HG03378 (cell line): ENCODE measurements around the gene LSP1.

ENCODE experiments used
- ATAC-seq: cut with Tn5 transposase; IDR thresholded peaks from one replicate; pipeline ENCODE4 v1.9.1; 2021; ENCODE audit warnings: mild to moderate bottlenecking, moderate library complexity; ENCODE audit not compliant: unreplicated experiment

The LSP1 gene

DNA sequence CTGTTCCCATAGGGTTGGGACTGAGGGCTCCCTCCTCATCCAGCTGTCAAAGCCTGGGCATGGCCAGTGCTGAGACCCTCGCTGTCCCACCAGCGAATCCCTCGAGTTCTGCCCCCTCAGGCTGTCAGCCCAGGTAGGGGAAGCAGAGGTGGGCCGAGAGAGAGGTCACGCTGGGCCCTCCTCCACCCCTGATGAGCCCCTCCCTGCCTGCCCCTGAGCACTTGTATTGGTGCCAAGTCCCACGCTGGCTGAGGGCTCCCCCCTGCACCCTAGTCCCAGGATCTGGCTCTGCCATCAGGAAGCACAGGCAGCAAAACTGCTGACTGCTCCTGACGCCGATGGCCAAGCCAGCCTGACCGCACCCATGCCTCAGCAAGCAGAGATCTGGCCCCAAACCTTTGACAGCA lies 35.5 kb downstream of the LSP1 start:
- no peak for ATAC-seq

DNA sequence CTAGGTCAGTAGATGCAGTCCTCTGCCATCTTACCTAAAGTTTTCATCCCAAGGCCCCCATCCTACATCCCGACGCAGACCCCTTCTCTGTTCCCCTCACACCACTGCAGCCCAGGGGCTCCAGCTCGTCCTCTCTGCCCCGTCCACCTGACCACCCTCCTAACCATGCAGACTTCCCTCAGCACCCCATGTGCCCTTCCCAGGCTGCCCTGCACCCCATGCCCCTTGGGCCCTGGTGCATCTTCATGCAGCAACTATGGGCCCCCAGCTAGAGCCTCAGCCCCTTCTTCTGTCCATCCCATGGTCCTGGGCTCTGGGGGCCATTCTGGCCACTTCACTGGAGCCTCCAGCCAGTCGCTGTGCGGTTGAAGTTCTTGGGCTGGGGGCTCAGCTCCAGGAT lies 35.9 kb downstream of the LSP1 start:
- no peak for ATAC-seq

DNA sequence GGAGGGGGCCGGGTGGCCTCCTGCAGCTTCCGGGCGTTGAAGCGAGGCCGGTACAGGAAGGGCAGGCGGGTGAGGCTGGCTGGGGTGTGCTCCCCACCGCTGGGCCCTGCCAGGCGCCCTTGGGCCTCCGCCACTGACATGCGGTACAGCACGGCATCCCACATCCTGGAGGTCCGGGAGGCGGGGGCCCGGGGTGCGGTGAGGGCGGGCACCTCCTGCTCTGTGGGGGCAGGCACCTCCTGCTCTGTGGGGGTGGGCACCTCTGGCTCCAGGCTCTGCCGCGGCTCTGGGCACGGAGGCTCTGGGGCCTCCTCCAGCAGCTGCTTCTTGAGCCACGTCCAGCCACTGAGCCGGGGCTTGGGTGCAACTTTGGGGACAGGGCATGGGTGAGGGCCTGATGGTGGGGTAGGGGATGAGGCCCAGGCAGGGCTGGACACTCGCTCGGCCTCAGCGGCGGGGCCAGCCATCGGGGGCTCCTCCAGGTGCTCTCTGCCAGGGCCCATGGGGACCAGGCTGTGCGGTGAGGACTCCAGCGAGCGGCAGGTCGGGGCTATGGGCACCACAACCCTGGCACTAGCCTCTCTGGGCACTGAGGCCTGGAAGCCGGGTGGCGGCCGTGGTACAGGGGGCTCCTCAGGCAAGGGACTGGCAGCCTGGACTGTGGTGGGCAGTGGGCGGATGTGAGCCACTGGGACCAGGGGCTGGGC lies 36.5 kb downstream of the LSP1 start:
- no peak for ATAC-seq

DNA sequence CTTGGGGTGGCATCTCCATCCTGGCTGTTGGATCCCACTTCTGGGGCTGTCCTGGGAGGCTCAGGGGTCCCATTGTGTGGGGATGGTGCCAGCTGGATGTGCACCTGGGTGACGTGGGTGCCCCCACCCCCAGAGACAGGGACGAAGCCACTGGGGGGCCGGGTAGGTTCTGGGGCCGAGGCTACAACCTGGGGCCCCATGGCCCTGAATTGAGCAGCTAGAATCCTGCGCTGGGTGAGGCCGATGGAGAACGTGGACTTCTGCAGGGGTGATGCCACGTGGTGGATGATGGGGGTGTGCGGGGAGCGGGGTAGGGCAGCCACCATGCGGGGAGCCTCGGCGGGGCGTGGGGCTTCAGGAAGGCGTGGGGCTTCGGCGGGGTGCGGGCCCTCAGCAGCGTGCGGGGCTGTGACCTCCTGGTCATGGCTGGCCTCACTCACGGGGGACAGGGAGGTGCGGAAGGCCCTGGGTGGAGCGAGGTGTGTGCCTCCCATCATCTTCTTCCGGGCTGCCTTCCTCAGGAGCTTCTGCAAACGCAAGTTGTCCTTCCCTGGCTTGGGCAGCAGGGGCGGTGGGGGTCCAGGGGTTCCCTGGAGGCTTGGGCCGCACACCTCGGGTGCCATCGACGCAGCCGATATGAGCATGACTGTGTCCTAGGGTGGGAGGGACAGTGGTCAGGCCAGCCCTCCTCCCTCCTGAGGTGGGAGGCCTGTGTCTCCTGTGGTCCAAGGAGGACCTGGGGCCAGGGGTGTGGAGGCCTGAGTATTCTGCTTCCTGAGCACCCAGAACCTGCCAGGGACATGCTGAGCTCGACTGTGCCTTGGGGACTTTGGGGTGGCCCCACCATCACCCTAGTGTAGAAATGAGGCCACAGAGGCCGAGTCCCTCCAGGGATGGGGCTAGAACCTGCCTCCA lies 37.3 kb downstream of the LSP1 start:
- ATAC-seq: no peak

DNA sequence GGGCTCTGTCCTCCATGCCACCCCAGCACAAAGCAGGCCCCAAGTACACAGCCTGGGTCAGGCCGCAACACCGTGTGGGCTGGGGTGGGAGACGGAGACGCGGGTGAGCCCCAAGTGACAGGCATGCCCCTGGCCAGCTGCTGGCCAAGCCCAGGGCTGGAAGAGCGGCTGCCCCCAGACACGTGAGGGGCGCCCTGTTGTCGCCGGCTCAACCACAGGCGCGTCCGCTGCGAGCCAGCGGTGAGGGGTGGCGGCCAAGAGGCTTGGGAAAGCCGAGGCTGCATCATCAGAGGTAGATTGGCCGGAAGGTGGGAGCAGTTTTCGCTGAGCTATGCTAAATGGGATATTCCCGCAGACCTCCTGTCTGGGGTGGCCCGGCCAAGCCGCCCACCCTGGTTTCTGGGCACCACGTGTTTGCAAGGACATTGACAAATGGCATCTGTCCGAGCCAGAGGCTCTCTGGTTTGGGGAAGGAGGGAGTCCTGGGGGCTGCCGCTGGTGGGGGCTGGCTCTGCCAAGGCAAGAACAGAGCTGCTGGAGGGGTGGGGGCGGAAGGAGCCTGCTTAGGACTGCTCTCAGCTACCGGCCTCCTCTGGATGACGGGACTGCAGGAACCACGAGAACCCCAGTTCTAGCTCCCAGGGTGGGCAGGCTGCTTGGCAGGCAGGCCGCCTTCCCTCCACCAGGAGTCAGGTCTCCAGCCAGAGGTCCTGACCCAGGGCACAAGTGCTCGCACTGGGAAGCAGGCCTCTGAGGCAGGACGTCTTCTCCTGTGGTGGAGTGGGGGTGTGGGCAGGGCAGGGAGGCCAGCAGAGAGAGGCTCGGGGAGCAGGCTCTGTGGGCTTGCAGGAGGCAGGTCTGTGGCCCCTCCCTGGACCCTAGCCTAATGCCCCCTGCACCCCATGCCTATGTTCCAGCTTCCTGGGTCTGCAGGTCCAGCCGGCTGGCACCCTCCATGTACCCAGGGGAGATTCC lies 38.3 kb downstream of the LSP1 start:
- no peak for ATAC-seq

DNA sequence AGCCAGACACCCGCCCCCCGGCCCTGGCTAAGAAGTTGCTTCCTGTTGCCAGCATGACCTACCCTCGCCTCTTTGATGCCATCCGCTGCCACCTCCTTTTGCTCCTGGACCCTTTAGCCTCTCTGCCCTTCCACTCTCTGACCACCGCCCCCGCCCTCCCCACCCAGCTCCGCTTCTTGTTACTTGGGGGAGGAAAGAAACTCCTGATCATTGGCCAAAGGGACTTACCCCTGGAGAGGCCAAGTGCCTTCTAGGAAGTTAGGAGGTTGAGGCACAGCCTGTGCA lies 38.9 kb downstream of the LSP1 start, which contains the start of gene PRR33:
Gene PRR33, minus strand, starts transcription at position 65 of the 285 bp plus-strand sequence. CDS start 1,311 bp downstream, outside the sequence.
- no peak for ATAC-seq

DNA sequence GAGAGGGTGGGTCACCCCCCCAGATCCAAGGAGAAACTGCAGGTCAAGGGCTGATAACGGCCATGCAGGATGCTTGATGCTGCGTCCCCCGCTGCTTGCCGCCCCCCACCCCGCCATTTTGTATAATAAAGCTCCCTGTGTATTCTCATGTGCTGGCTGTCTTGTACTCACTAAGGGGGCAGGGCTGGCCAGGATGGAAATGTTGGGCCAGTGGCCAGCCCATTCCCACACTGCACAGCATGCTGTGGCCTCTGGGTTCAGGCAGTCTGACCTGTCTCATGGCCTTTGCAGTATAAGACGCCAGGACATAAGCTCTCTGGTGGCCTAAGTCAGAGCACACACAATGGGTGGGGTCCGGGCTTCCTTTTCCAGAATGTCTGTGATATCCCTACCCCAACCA lies 39.2 kb downstream of the LSP1 start:
- no peak for ATAC-seq

DNA sequence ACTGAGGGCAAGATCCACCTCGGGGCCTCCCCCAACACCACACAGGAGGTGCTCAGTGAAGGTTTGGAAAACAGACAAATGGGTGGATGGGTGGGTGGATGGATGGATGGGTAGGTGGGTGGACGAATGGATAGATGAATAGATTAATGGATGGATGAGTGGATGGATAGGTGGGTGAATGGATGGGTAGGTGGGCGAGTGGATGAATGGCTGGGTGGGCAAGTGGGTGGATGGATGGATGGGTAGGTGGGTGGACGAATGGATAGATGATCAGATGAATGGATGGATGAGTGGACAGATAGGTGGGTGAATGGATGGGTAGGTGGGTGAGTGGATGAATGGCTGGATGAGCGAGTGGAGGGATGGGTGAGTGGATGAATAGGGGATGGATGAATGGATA lies 39.7 kb downstream of the LSP1 start:
- ATAC-seq: no peak

DNA sequence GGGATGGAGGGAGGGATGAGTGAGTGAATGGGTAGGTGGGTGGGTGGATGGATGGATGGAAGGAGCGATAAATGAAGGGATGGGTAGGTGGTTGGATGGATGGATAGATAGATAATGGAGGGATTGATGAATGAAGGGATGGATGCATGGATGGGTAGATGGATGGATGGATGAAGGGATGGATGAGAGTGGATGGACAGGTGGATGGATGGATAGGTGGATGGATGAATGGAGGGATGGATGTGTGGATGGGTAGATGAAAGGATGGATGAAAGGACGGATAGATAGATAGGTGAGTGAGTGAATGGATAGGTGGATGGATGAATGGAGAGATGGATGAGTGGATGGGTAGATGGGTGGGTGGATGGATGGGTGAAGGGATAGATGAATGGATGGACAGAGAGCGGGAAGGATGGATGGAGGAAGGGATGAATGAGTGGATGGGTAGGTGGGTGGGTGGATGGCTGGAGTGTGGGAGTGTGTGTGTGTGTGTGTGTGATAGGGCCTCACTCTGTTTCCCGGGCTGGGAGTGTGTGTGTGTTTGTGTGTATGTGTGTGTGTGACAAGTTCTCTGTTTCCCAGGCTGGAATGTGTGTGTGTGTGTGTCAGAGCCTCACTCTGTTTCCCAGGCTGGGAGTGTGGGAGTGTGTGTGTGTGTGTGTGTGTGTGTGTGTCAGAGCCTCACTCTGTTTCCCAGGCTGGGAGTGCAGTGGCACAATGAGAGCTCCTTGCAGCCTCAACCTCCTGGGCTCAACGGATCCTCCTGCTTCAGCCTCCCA lies 40.9 kb downstream of the LSP1 start:
- no peak for ATAC-seq

DNA sequence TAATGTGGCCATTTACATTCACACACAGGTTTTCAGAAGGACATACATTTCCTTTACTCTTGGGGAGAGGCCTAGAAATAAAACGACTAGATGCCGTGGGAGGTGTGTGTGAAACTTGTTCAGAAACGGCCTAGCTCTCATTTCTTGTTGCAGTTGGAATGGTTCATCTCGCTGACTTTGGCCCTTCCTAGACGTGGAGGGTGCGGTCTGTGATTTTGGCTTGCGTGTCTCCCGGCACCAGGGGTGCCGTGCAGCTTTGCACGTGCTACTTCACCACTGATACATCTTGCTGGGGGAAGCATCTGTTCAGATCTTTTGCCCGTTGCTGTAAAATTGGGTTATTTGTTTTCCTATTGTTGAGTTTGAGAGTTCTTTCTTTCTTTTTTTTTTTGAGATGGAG lies 41.9 kb downstream of the LSP1 start:
- no peak for ATAC-seq

DNA sequence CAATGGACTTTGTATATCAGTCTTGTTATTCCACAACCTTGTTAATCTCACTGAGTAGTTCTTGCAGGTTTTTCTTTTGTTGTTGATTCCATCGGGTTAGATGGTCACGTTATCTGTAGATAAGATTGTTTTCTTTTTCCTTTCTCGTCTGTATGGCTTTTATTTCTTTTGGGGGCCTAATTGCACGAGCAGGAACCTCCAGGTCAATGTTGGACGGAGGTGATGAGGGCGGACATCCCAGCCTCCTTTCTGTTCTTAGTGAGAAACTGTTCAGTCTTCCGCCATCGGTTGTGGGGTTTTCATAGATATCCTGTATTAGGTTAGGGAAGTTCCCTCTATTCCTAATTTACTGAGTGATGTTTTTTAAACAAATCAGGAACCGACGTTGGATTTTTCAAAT lies 43.6 kb downstream of the LSP1 start:
- no peak for ATAC-seq

DNA sequence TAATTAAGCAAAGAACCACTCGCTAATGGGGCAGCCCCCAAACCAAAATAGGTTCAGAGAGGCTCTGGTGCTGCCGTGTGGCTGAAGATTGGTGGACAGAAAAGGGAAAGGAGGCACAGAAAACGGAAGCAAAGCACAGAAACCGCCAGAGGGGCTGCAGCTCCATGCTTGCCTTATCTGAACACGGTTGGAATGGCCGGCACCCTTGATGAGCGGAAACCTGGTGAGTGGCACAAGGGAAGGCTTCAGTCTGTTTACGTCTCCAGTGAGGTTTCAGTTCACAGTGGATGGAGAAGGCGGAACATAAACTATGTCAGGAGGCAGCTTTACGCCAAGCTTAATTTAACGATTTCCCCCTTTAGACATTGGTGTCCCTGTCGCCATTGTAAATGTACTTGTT lies 44.0 kb downstream of the LSP1 start:
- ATAC-seq: no peak

DNA sequence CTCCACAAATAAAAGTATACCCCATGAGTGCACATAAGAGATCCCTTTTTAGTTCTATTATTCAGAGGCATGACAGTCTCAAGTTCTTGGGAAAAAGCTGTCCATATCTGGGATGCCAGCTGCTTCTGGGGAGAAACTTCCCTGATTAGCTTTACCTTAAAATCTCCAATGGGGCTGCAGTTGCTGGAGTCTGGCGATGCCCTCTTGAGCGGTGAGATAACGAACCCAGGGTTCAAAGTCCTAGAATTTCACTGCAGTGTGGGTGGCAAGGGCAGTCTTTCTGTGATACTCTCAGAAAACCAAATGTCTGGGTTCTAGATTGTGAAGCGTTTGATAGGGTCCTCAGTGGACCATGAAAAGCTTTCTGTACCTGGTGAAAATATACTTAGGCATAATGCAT lies 46.2 kb downstream of the LSP1 start:
- no peak for ATAC-seq

DNA sequence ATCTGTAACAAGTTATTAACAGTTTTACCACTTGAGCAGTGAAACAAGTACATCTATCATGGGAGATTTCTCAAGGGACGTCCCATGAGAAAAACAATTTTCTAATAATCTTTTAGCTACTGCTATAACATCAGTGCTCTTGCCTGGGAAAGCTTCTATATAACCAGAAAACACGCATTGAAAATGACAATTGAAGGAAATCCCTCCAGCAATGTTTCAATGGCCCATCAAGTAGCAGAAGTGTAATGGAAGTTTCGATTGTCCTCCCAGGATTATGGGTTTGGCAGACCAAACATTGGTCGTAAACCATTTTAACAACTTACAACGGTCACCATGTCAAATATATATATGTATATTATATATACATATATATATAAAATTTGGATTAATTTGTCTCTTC lies 46.8 kb downstream of the LSP1 start:
- ATAC-seq: no peak

DNA sequence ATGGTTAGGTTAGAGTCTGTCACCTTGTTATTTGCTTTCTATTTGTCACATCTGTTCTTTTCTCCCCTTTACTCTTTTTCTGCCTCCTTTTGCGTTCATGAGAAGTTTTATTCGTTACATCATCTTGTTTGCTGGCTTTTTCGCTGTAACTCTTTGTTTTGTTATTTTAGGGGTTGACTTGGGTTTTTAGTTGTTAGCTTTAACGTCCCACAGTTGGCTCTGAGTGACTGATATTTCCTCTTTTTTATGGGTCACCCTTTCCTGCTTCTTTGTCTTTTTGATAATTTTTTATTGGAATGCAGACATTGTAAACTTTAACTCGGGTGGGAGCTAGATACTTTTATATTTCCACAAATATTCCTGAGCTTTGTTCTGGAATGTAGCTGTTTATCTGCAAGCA lies 53.3 kb downstream of the LSP1 start:
- no peak for ATAC-seq

DNA sequence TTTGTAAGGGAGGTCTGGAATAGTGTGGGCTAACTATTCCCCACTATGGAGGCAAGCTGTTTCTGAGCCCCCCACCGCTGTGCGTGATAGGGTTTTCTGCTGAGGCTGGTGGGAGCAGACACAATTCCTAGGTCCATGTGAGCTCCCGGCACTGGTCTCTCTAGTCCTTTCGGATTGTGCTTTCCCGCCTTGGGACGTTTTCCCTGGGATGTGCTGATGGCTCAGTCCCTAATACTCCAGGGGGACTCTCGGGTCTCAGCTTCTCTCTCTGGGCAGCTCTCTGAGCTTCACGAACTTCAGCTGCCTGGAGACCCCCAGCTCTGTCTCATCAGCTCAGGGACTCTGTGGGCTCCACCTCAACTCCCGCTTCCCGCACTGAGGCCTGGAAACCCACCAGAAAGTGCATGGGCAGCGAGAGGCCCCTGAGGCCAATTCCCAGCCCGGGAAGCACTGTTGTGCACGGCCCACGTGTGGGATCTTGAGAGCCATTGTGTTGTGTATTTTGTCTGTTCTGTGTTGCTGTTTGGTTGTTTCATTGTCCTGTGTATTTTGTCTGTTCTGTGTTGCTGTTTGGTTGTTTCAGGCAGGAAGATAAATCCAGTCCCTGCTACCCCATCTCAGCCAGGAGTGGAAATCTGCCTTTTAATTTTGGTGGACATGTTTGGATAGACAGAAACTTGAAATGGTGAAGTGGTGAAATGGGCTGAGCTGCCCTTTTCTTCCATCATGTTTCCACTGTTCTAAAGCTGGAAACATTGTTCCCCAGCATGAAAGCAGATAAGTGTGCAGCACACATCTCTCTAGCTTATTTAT lies 53.9 kb downstream of the LSP1 start:
- ATAC-seq: no peak

DNA sequence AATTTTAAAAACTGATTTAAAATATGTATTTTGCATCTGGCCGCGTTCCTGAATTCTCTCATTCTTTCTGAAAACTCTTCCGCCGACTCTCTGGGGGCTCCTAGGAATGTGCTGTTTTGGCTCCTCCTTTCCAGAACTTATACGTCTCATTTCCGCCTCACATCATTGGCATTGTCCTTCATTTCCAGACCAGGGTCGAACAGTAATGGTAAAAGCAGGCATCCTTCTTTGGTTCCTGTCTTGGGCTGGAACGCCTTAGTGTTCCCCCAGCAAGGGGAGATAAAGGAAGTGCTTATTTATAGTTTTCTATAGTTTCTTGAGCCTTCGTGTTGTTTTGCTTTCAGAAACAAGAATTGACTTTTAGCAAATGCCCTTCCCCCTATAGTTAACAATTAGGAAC lies 55.7 kb downstream of the LSP1 start:
- ATAC-seq: no peak

DNA sequence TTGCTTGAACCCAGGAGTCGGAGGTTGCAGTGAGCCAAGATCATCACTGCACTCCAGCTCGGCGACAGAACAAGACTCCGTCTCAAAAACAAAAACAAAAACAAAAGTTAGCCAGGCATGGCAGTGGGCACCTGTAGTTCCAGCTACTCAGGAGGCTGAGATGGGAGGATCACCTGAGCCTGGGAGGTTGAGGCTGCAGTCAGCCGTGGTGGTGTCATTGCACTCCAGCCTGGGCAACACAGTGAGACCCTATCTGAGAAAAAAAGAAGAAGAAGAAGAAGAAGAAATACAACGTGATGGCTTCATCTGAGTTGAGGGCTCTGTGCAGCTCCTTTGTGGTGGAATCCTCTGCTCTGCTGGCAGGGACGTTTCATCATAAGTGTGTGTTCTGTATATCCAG lies 56.6 kb downstream of the LSP1 start:
- ATAC-seq: no peak

DNA sequence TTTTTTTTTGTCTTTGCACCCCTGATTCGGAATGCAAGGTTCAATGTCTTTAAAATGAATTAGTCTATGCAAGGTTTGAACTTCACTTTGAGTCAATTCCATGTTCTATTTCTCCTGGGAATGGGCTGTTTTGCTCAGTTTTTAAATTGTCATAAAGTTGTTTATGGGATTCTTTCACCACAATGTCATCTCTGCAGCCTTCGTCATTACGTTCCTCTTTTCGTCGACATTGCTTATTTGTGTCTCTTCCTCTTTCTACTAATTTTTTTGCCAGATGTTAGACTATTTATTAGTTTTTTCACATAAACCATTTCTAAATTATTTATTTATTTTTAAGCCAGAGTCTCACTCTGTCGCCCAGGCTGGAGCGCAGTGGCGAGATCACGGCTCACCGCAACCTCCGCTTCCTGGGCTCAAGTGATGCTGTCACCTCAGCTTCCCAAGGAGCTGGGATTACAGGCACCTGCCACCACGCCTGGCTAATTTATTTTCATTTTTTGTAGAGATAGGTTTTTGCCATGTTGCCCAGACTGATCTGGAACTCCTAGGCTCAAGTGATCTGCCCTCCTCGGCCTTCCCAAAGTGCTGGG lies 59.5 kb downstream of the LSP1 start:
- ATAC-seq: no peak
